ENCODE measurements around the gene EDDM3A.

Gene EDDM3A

DNA sequence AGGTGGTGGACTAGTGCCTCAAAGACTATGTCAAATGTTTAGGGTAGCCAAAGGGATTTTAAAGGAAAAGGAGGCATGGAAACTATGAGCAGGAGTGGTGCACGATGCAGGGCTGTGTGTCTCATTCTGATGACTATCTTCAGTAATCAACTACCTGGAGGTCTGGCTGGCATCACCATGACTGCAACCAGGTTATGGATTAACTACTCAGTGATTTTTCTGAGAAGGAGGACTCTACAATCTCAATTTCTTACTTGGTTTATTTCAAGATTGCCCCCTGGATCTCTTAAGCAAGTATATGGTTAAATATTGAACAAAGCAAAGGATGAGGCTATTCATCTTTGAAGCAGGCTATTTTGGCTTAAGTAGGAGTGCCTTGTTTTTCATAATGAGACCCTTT, 19.2 kb upstream of the EDDM3A start:
- H3K9me2 ChIP-seq (replicated peaks; ENCODE audit: insufficient read depth, low read length) = no peaks in the 10 kb centered on the region
- TF ChIP-seq, protein P1, sequence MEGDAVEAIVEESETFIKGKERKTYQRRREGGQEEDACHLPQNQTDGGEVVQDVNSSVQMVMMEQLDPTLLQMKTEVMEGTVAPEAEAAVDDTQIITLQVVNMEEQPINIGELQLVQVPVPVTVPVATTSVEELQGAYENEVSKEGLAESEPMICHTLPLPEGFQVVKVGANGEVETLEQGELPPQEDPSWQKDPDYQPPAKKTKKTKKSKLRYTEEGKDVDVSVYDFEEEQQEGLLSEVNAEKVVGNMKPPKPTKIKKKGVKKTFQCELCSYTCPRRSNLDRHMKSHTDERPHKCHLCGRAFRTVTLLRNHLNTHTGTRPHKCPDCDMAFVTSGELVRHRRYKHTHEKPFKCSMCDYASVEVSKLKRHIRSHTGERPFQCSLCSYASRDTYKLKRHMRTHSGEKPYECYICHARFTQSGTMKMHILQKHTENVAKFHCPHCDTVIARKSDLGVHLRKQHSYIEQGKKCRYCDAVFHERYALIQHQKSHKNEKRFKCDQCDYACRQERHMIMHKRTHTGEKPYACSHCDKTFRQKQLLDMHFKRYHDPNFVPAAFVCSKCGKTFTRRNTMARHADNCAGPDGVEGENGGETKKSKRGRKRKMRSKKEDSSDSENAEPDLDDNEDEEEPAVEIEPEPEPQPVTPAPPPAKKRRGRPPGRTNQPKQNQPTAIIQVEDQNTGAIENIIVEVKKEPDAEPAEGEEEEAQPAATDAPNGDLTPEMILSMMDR (IDR thresholded peaks at IDR 0.05; ENCODE audit: low read length) = no peak
- TF ChIP-seq EZH2 (optimal IDR thresholded peaks at IDR 0.05; ENCODE audit: low read depth, low read length) (no peak), EZH2phosphoT487 (IDR thresholded peaks at IDR 0.05; ENCODE audit: low read length) (no peak)
- H3K4me3 ChIP-seq (ENCODE audit: low read length) = no peak overlapping the region
- DNase-seq = no peak
- H2AFZ ChIP-seq (ENCODE audit: low read length) = no peak overlapping the region
- no peaks in the 10 kb centered on the region for H4K20me1 ChIP-seq (ENCODE audit: insufficient read depth, low read length)
- H3K79me2 ChIP-seq (ENCODE audit: low read length) = no peaks in the 10 kb centered on the region
- H3K36me3 ChIP-seq (replicated peaks; ENCODE audit: insufficient read depth, low read length) = no peaks in the 10 kb centered on the region
- H3K4me2 ChIP-seq (ENCODE audit: low read depth, low read length) = no peak overlapping the region
- H3K4me1 ChIP-seq (ENCODE audit: low read length) = no peaks in the 10 kb centered on the region
- no peaks in the 10 kb centered on the region for H3F3A ChIP-seq (ENCODE audit: insufficient read depth, low read length)
- no peaks in the 10 kb centered on the region for H3K27me3 ChIP-seq (replicated peaks; ENCODE audit: insufficient read depth, low read length)
- H3K27ac ChIP-seq (ENCODE audit: low read length) = no peak overlapping the region
- no peaks in the 10 kb centered on the region for H3K9me3 ChIP-seq (replicated peaks; ENCODE audit: insufficient read depth, low read length)
- no peak overlapping the region for H3K9ac ChIP-seq (ENCODE audit: low read length)

DNA sequence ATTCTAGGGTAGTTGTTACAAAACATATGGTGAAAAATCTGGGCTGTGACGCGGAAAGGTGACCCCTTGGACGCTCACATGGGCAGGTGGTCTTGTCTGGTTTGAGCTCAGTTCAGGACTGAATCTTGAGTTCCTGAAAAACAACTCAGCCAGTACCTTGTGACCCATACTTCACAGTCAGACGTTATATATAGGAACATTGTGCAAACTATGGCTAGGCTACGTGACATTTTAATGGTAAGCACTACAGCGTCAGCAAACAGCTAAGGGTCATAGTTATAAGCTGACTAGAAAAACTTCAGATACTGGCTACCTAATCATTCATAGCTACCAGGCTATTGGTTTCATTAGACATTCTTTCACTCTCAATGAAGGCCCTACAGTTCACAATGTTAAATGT, 14.8 kb upstream of the EDDM3A start:
- H3K27ac ChIP-seq (ENCODE audit: low read length) = no peak overlapping the region
- H3K4me1 ChIP-seq (ENCODE audit: low read length) = no peaks in the 10 kb centered on the region
- no peaks in the 10 kb centered on the region for H4K20me1 ChIP-seq (ENCODE audit: insufficient read depth, low read length)
- H3K9me2 ChIP-seq (replicated peaks; ENCODE audit: insufficient read depth, low read length) = no peaks in the 10 kb centered on the region
- no peak overlapping the region for H2AFZ ChIP-seq (ENCODE audit: low read length)
- H3K9ac ChIP-seq (ENCODE audit: low read length) = no peak overlapping the region
- no peak overlapping the region for H3K4me2 ChIP-seq (ENCODE audit: low read depth, low read length)
- no peak for TF ChIP-seq EZH2phosphoT487 (IDR thresholded peaks at IDR 0.05; ENCODE audit: low read length)
- TF ChIP-seq, protein P1 (IDR thresholded peaks at IDR 0.05; ENCODE audit: low read length) = no peak
- TF ChIP-seq EZH2 (optimal IDR thresholded peaks at IDR 0.05; ENCODE audit: low read depth, low read length) = no peak
- H3K27me3 ChIP-seq (replicated peaks; ENCODE audit: insufficient read depth, low read length) = no peaks in the 10 kb centered on the region
- H3K4me3 ChIP-seq (ENCODE audit: low read length) = no peak overlapping the region
- no peaks in the 10 kb centered on the region for H3F3A ChIP-seq (ENCODE audit: insufficient read depth, low read length)
- no peaks in the 10 kb centered on the region for H3K36me3 ChIP-seq (replicated peaks; ENCODE audit: insufficient read depth, low read length)
- no peak for DNase-seq
- no peaks in the 10 kb centered on the region for H3K79me2 ChIP-seq (ENCODE audit: low read length)
- no peaks in the 10 kb centered on the region for H3K9me3 ChIP-seq (replicated peaks; ENCODE audit: insufficient read depth, low read length)

DNA sequence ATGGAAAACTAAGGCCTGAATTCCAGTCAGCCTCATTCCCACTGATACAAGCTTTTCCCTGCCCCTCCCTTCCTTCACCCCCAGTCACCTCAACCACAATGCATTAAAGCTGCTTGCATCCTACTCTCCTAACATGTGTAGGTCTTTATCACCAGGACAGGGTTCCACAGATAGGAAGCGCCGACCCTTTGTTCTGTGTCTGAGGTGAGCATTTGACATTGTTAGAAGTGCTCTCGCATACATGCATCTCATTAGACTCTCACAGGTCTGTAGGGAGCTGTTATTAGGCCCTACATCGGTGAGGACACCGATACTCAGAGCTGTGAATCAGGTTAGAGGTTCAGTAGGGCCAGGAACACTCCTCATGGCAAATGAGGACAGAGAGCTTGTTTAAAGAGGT, 13.2 kb upstream of the EDDM3A start:
- Histone ChIP-seq H3K36me3 (replicated peaks; ENCODE audit: insufficient read depth, low read length) (no peaks in the 10 kb centered on the region), H3K27ac (ENCODE audit: low read length) (no peak overlapping the region), H3F3A (ENCODE audit: insufficient read depth, low read length) (no peaks in the 10 kb centered on the region), H3K27me3 (replicated peaks; ENCODE audit: insufficient read depth, low read length) (no peaks in the 10 kb centered on the region), H3K4me2 (ENCODE audit: low read depth, low read length) (no peak overlapping the region), H2AFZ (ENCODE audit: low read length) (no peak overlapping the region), H3K79me2 (ENCODE audit: low read length) (no peaks in the 10 kb centered on the region), H3K4me1 (ENCODE audit: low read length) (no peaks in the 10 kb centered on the region), H3K4me3 (ENCODE audit: low read length) (no peak overlapping the region), H4K20me1 (ENCODE audit: insufficient read depth, low read length) (no peaks in the 10 kb centered on the region), H3K9me2 (replicated peaks; ENCODE audit: insufficient read depth, low read length) (no peaks in the 10 kb centered on the region), H3K9ac (ENCODE audit: low read length) (no peak overlapping the region), H3K9me3 (replicated peaks; ENCODE audit: insufficient read depth, low read length) (no peaks in the 10 kb centered on the region)
- no peak for DNase-seq
- TF ChIP-seq EZH2phosphoT487 (IDR thresholded peaks at IDR 0.05; ENCODE audit: low read length) (no peak), EZH2 (optimal IDR thresholded peaks at IDR 0.05; ENCODE audit: low read depth, low read length) (no peak)
- TF ChIP-seq, protein P1 (IDR thresholded peaks at IDR 0.05; ENCODE audit: low read length) = no peak
